ENCODE data around the gene INPP5B. TPM values are rescaled to one million over a fixed set of nuclear protein-coding genes. Genes with fewer than 3 reads are reported as not detected.
"Not testable (repeated sequence)": the region's sequence is repeated elsewhere in the genome, so short reads cannot be mapped to it uniquely, and the experiment has no call there.

The INPP5B gene
- total and polyA plus RNA-seq, 11 donors: 6.5 to 16.2 (median 12.1) TPM

GRCh38 chr1:37919277-37919676 lies 27.6 kb downstream of the INPP5B start:
- H3K4me1 ChIP-seq: peaks cover 0 to 31% (median 19%) of the 10 kb centered on the region in 12 donors
- H3K27ac ChIP-seq: no peak overlapping the region
- no peaks in the 10 kb centered on the region for H3K9me3 ChIP-seq
- ATAC-seq (no peak), DNase-seq (no peak)
- intact Hi-C loops (cut with DNase I): no loop called here
- peaks cover 0 to 31% (median 19%) of the 10 kb centered on the region in 9 donors for H3K36me3 ChIP-seq
- H3K4me3 ChIP-seq: no peak overlapping the region
- WGBS, 4 donors: 56 to 70% (median 63%) methylated on average over 1 of the region's 1 CpG
- H3K27me3 ChIP-seq: no peaks in the 10 kb centered on the region
- TF ChIP-seq POLR2A (IDR thresholded peaks at IDR 0.05): no peak
- TF ChIP-seq, protein P1, sequence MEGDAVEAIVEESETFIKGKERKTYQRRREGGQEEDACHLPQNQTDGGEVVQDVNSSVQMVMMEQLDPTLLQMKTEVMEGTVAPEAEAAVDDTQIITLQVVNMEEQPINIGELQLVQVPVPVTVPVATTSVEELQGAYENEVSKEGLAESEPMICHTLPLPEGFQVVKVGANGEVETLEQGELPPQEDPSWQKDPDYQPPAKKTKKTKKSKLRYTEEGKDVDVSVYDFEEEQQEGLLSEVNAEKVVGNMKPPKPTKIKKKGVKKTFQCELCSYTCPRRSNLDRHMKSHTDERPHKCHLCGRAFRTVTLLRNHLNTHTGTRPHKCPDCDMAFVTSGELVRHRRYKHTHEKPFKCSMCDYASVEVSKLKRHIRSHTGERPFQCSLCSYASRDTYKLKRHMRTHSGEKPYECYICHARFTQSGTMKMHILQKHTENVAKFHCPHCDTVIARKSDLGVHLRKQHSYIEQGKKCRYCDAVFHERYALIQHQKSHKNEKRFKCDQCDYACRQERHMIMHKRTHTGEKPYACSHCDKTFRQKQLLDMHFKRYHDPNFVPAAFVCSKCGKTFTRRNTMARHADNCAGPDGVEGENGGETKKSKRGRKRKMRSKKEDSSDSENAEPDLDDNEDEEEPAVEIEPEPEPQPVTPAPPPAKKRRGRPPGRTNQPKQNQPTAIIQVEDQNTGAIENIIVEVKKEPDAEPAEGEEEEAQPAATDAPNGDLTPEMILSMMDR (IDR thresholded peaks at IDR 0.05): peak in 4 of 12 donors; percentile 8 to 21 (median 16)

DNA sequence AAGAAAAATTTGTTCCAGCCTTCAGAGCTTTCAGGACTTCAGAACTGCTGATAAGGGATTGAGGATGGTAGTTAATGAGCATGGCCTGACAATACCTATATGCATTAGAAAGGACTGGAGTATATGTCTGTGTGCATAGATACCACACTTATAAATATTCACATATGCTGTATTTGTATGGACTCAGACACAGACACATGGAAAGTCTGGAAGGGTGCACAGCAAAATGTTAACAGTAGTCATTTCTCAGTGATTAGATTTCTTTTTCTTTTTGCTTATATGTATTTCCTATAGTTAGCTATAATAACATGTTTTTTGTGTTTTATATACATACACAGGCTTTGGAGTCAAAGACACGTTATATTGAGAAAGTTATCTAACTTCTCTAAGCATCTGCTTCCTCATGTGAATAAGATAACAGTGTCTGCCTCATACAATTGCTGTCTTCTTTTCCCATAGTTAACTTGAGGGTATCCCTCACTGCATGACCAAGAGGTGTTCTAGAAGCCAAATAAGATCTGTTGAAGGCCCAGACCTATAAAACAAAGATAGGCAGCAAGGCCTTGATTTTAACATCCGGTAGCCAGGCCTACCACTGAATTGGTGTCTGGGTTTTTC lies 31.3 kb downstream of the INPP5B start:
- Histone ChIP-seq H3K36me3 (peaks cover 0 to 18% (median 0%) of the 10 kb centered on the region in 9 donors), H3K4me3 (no peak overlapping the region), H3K4me1 (peaks cover 0 to 33% (median 17%) of the 10 kb centered on the region in 12 donors), H3K9me3 (no peaks in the 10 kb centered on the region), H3K27ac (peak overlapping the region in 11 of 12 donors; percentile 0 to 74 (median 38)), H3K27me3 (no peaks in the 10 kb centered on the region)
- DNase-seq (no peak), ATAC-seq (peak in 1 of 4 donors; percentile 20)
- intact Hi-C loops (cut with DNase I): no loop called here
- TF ChIP-seq, protein P1 (IDR thresholded peaks at IDR 0.05): no peak
- no peak for TF ChIP-seq POLR2A (IDR thresholded peaks at IDR 0.05)
- 59 to 62% (median 62%) methylated on average over 2 of the region's 2 CpGs for WGBS, 4 donors

- H3K9me3 ChIP-seq: no peaks in the 10 kb centered on the region
- peak overlapping the region in 3 of 12 donors; percentile 11 to 26 (median 22) for H3K4me3 ChIP-seq
- H3K27ac ChIP-seq: peak overlapping the region in 11 of 12 donors; percentile 2 to 74 (median 38)
- ATAC-seq (peak; percentile 48 to 67 (median 60)), DNase-seq (no peak)
- H3K4me1 ChIP-seq: peaks cover 0 to 32% (median 17%) of the 10 kb centered on the region in 12 donors
- intact Hi-C loops (cut with DNase I): no loop called here
- H3K36me3 ChIP-seq: peaks cover 0 to 18% (median 0%) of the 10 kb centered on the region in 9 donors
- 58 to 68% (median 63%) methylated on average over 4 of the region's 4 CpGs for WGBS, 4 donors
- H3K27me3 ChIP-seq: no peaks in the 10 kb centered on the region
- TF ChIP-seq, protein P1 (IDR thresholded peaks at IDR 0.05): no peak
- no peak for TF ChIP-seq POLR2A (IDR thresholded peaks at IDR 0.05)
Measured at GRCh38 chr1:37914719-37915475, 32.0 kb downstream of the INPP5B start.

- H3K27ac ChIP-seq, H3K4me3 ChIP-seq: not testable (repeated sequence)
- H3K36me3 ChIP-seq: peaks cover 0 to 18% (median 0%) of the 10 kb centered on the region in 9 donors
Measured at GRCh38 chr1:37911478-37911877, 35.4 kb downstream of the INPP5B start.

GRCh38 chr1:37910886-37911285 lies 36.0 kb downstream of the INPP5B start:
- 75 to 92% (median 89%) methylated on average over 8 of the region's 8 CpGs for WGBS, 4 donors
- ATAC-seq; intact Hi-C loops (cut with DNase I); DNase-seq; H3K27me3 ChIP-seq; H3K27ac ChIP-seq; H3K4me3 ChIP-seq; H3K9me3 ChIP-seq: not testable (repeated sequence)
- H3K4me1 ChIP-seq: peaks cover 0 to 23% (median 14%) of the 10 kb centered on the region in 12 donors
- peaks cover 0 to 15% (median 0%) of the 10 kb centered on the region in 9 donors for H3K36me3 ChIP-seq

More at GRCh38 chr1:37911478-37911877, 35.4 kb downstream of the INPP5B start:
- H3K9me3 ChIP-seq; ATAC-seq; intact Hi-C loops (cut with DNase I); H3K27me3 ChIP-seq; DNase-seq: not testable (repeated sequence)
- 91 to 98% (median 96%) methylated on average over 3 of the region's 3 CpGs for WGBS, 4 donors
- peaks cover 0 to 28% (median 14%) of the 10 kb centered on the region in 12 donors for H3K4me1 ChIP-seq

- ATAC-seq; H3K4me1 ChIP-seq; intact Hi-C loops (cut with DNase I); H3K4me3 ChIP-seq; DNase-seq; H3K27ac ChIP-seq; H3K27me3 ChIP-seq: not testable (repeated sequence)
- Histone ChIP-seq H3K9me3 (peaks cover 0 to 14% (median 2%) of the 10 kb centered on the region in 12 donors), H3K36me3 (peaks cover 0 to 22% (median 0%) of the 10 kb centered on the region in 9 donors)
- 95 to 97% (median 96%) methylated on average over 10 of the region's 10 CpGs for WGBS, 4 donors
Measured at GRCh38 chr1:37908531-37908930, 38.3 kb downstream of the INPP5B start.

GRCh38 chr1:37907416-37908125 lies 39.3 kb downstream of the INPP5B start:
- Histone ChIP-seq H3K36me3 (peaks cover 0 to 28% (median 4%) of the 10 kb centered on the region in 9 donors), H3K9me3 (peaks cover 0 to 14% (median 2%) of the 10 kb centered on the region in 12 donors)
- H3K4me3 ChIP-seq; H3K27ac ChIP-seq; ATAC-seq; H3K27me3 ChIP-seq; DNase-seq; H3K4me1 ChIP-seq; intact Hi-C loops (cut with DNase I): not testable (repeated sequence)
- 94 to 97% (median 96%) methylated on average over 6 of the region's 6 CpGs for WGBS, 4 donors

Measured in heart left ventricle (tissue), 16 donors.